GM18499 (cell line): ENCODE results near the gene ZNF689.
"Not testable (repeated sequence)": the region's sequence is repeated elsewhere in the genome, so short reads cannot be mapped to it uniquely, and the experiment has no call there.

Experiments used
- ATAC-seq: cut with Tn5 transposase; IDR thresholded peaks from one replicate; pipeline ENCODE4 v1.9.1; 2021; ENCODE audit warnings: moderate number of reproducible peaks; ENCODE audit not compliant: insufficient read depth, unreplicated experiment

The ZNF689 gene

DNA sequence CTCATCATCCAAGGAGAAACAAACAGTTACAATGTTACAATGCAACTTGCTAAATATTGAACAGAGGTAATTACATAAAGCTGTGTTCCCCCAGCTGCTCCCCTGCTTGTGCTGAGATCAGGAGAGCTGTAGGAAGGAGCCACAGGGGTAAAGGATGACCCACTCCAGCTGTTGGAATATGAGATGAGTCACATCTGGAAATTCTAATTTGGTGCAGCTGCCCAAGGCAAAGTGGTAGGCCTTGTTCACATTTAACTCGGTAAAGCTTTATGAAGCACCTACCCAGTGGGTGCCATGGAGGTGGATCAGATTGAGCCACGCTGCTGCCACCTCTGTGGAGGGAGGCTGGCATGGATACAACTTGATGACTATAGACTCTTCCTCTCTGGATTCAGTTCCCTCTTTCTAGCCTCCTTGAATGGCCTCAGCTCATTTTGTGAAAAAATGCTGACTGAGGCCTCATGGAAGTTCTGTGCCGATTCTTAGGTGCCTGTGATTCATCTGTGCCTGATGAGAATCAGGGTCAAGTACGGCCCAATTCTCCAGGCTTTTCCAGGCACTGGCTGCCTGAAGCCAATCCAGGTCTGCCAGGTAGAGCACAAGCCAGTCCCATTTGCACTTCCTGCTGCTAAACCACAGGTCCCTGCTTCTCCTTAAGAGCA lies 7.4 kb downstream of the ZNF689 start:
- ATAC-seq = no peak

DNA sequence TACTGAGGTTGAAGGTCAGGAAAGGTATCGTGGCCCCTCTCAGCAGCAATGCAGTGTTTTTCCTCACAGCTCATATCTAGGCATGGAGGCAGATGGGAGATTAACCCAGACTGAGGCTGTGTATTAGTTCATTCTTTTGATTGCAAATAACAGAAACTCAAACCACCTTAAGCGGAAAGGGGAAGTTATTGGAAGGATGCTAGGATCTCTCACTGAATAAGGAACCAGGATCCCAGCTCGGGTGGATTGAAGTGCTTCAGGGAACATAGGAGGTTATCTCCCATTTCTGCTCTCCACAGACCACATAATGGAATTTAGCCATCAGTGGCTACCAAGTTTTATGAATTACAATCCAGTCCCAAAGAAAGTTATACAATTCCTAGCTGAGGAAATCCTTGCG lies 8.2 kb downstream of the ZNF689 start:
- ATAC-seq = no peak

DNA sequence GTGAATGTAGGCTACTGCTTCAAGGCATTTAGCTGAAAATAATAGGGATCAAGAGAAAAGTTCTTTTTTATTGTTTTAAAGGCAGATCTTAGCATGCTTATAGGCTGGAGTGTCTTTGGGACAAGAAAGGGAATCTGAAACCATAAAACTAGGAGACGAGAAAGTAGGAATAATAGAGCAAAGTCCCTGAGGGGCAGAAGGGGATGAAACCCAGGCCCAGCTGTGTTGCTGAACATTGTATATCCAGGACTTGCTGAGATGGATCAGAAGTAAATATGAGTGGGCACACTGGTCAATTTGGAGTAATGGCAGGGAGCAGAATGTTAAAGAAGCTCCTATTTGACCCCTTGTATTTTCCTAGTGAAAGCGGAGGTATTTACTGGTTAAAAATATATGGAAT lies 9.3 kb downstream of the ZNF689 start:
- no peak for ATAC-seq

GRCh38 chr16:30600215-30600614 lies 10.0 kb downstream of the ZNF689 start:
- ATAC-seq = no peak

DNA sequence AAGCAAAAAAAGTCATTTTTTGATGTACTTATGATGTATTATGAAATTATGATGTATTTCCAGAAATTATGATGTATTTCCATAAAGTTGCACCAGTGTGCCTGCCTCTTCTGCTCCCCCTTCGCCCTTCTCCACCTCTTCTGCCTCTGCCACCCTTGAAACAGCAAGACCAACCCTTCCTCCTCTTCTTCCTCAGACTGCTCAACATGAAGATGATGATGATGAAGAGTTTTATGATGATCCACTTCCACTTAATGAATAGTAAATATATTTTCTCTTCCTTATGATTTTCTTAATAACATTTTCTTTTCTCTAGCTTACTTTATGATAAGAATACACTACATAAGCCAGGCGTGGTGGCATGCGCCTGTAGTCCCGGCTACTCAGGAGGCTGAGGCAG lies 17.3 kb downstream of the ZNF689 start:
- no peak for ATAC-seq

- ATAC-seq = not testable (repeated sequence)
Observed at GRCh38 chr16:30590869-30591268, 19.3 kb downstream of the ZNF689 start.

DNA sequence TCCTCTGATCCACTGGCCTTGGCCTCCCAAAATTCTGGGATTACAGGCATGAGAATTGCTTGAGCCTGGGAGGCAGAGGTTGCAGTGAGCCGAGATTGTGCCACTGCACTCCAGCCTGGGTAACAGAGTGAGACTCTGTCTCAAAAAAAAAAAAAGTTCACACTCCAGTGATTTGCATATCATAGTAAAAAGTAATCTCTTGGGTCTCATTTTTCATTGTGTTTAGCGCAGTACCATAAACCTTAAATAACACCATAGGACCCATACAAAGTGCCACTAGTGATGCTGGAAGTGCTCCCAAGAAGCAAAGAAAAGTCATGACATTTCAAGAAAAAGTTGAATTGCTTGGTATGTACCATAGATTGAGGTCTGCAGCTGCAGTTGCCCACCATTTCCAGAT lies 20.6 kb downstream of the ZNF689 start:
- not testable (repeated sequence) for ATAC-seq

DNA sequence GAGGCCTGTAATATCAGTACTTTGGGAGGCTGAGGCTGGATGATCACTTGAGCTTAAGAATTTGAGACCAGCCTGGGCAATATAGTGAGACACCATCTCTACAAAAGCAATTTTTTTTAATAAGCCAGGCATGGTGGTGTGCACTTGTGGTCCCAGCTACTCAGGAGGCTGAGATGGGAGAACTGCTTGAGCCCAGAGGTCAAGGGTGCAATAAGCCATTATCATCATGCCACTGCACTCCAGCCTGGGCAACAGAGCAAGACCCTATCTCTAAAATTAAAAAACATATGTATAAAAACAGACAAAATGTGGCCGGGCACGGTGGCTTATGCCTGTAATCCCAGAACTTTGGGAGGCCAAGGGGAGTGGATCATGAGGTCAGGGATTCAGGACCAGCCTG lies 21.5 kb downstream of the ZNF689 start:
- no peak for ATAC-seq

DNA sequence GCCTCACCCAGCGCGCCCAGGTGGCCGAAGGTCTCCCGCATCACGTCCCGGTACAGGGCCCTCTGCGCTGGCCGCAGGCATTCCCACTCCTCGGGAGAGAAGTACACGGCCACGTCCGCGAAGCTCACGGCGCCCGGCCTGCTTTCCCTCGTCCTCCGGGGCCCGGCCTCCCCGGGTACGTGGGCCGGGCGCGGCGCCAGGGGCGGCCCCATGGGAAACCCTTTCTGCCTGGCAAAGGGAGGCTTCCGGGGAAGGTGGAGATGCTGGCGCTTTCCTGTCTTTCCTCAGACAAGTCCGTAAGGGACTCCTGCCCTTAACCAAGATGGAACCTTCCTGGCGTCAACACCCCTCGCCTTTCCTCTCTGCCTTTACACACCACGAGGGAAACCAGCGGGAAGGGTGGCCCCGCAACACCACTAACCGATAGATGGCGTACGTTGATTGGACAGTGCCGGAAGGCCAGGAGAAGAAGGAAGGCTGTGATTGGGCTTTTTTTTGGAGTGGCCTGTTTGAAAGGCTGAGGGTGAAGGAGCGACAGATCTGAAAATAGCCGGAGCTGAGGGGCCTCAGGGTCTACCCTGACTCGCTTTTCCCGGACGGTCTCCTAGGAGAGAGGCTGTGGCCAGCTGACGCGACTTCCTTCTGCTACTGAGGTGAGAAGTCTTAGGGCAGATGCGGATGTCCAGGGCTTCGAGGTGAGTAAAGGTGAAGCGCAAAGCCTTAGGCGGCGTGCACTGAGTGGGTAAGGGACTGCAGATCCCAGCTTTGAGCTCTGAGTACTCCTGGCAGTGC lies 24.6 kb downstream of the ZNF689 start, which contains the start of gene ZNF785:
Gene ZNF785 (minus strand): TSS at position 298 of the 792 bp plus-strand sequence. CDS start 86 bp downstream, at position 212.
- peak; percentile 80 for ATAC-seq

DNA sequence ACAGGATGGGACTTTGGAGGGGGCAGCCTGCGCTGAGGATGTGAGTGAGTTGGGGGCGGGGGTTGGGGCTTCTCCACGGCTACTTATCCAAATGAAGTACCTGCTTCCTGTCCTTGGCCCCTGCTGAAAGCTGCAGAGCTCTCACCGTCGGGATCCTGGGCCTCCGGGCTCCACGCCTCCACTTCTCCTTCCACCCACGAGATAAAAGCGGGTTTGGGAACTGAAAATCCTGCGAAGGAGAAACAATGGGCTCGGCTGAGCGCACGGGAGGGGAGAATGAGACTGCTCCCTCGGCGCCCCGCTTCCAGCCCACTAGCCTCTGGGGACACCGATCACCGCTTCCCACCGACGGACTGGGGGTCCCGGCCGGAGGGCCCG lies 25.2 kb downstream of the ZNF689 start:
- no peak for ATAC-seq

GRCh38 chr16:30582611-30583340 lies 27.4 kb downstream of the ZNF689 start:
- no peak for ATAC-seq

DNA sequence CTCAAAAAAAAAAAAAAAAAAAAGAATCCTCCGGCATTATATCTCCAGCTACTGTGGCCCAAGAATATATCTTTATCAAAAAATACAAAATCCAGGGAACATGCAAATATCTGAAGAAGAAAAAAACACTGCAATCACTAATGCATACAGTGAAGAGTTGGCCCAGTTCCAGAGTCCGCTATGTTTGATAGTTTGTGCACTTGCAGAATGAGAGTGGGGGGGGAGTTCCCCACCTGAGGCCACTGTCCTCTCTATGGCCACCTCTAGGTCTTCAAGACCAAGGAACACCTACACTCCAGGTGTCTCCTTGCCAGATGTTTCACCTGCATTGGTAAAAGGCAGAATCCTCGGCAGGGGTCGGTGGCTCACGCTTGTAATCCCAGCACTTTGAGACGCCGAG lies 28.7 kb downstream of the ZNF689 start:
- ATAC-seq = no peak

GRCh38 chr16:30574678-30575077 lies 35.5 kb downstream of the ZNF689 start:
- ATAC-seq = no peak

GRCh38 chr16:30571445-30572322 lies 38.5 kb downstream of the ZNF689 start, which contains the start of gene ZNF688:
Gene ZNF688, minus strand, starts transcription at chr16:30571714. Its CDS starts 85 bp downstream, at chr16:30571629.
- peak; percentile 39 for ATAC-seq

- ATAC-seq = no peak
Observed at GRCh38 chr16:30570636-30571444, 39.3 kb downstream of the ZNF689 start.

GRCh38 chr16:30569746-30570635 lies 40.2 kb downstream of the ZNF689 start:
- ATAC-seq = no peak

DNA sequence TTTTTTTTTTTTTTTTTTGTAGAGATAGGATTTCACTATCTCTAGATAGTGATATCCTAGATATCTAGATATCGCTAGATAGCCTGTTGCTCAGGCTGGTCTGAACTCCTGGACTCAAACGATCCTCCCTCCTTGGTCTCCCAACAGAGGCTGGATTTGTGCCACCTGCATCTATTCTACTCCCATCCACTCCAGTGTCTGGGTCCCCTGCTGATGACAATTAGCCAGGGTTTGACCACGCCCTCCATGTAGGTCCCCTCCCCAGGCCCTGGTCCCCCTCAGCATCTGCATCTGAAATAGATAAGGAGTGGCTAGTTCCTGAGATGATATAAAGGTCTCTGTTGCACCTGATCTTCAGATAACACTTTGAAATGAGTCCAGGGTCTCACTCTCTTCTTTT lies 40.9 kb downstream of the ZNF689 start:
- ATAC-seq = no peak

- no peak for ATAC-seq
Observed at GRCh38 chr16:30567991-30568638, 42.1 kb downstream of the ZNF689 start.
